Hepatocyte (in vitro differentiated cells): ENCODE data around the gene THSD7B. TPM values are rescaled to one million over a fixed set of nuclear protein-coding genes. Genes with fewer than 3 reads are reported as not detected.

Experiments used
- DNase-seq: peaks from one replicate; pipeline ENCODE4 v3.0.0-alpha.2; 2016; ENCODE audit warnings: low spot score
- H2AFZ ChIP-seq: fragments of 200-600 bp; sonication (generic); 2 replicates; pipeline ENCODE4 v1.6.0; 2016; ENCODE audit warnings: antibody characterized with exemption, mild to moderate bottlenecking
- H3K27ac ChIP-seq: fragments of 200-600 bp; sonication (generic); 2 replicates; pipeline ENCODE4 v1.5.1; 2016; ENCODE audit warnings: mild to moderate bottlenecking
- H3K27me3 ChIP-seq: fragments of 200-600 bp; sonication (generic); 2 replicates; pipeline ENCODE4 v1.6.1; 2016
- H3K36me3 ChIP-seq: fragments of 200-600 bp; sonication (generic); replicated peaks from 2 replicates; pipeline ENCODE4 v1.5.1; 2016; ENCODE audit warnings: low read depth; ENCODE audit not compliant: insufficient read depth
- H3K4me1 ChIP-seq: fragments of 200-600 bp; sonication (generic); 2 replicates; pipeline ENCODE4 v1.5.1; 2016; ENCODE audit warnings: mild to moderate bottlenecking, moderate library complexity; ENCODE audit not compliant: insufficient read depth
- H3K4me2 ChIP-seq: fragments of 200-600 bp; sonication (generic); 2 replicates; pipeline ENCODE4 v1.6.0; 2016
- H3K4me3 ChIP-seq: fragments of 200-600 bp; sonication (generic); 2 replicates; pipeline ENCODE4 v1.5.1; 2016; ENCODE audit warnings: mild to moderate bottlenecking
- H3K79me2 ChIP-seq: fragments of 200-600 bp; sonication (generic); 2 replicates; pipeline ENCODE4 v1.6.0; 2017; ENCODE audit warnings: mild to moderate bottlenecking
- H3K9me2 ChIP-seq: fragments of 200-600 bp; sonication (generic); replicated peaks from 2 replicates; pipeline ENCODE4 v1.6.0; 2017; ENCODE audit warnings: mild to moderate bottlenecking; ENCODE audit not compliant: insufficient read depth
- H3K9me3 ChIP-seq: fragments of 200-600 bp; sonication (generic); 2 replicates; pipeline ENCODE4 v1.5.1; 2016; ENCODE audit warnings: low read depth, mild to moderate bottlenecking
- H4K20me1 ChIP-seq: fragments of 200-600 bp; sonication (generic); 2 replicates; pipeline ENCODE4 v1.6.0; 2016; ENCODE audit warnings: mild to moderate bottlenecking; ENCODE audit not compliant: insufficient read depth, poor library complexity, severe bottlenecking
- EZH2 ChIP-seq: fragments of 200-600 bp; sonication (generic); IDR thresholded peaks from 2 replicates; pipeline ENCODE4 v1.6.1; 2016; ENCODE audit warnings: antibody characterized with exemption, mild to moderate bottlenecking, borderline replicate concordance
- EZH2phosphoT487 ChIP-seq: fragments of 200-600 bp; sonication (generic); IDR thresholded peaks from one replicate; pipeline ENCODE4 v1.6.1; 2018; ENCODE audit warnings: antibody characterized with exemption, mild to moderate bottlenecking, low read depth, moderate library complexity; ENCODE audit not compliant: unreplicated experiment, severe bottlenecking
- WGBS: methylation state at CpG from one replicate; pipeline ENCODE4 v1.1.6; 2016; ENCODE audit warnings: low lambda C conversion rate; ENCODE audit errors: missing lambda C conversion rate; 5-methylcytosine and 5-hydroxymethylcytosine counted together
- polyA plus RNA-seq: library from polyadenylated mRNA; unstranded; fragments of >200 nt; fragmentation: Nextera tagmentation; extraction: Ambion mirVana; gene quantifications from 2 replicates; pipeline ENCODE4 v1.2.1, GENCODE V29; 2016
- total RNA-seq: library from RNA; depleted of rRNA; stranded (reverse); fragments of >200 nt; gene quantifications from 2 replicates; pipeline ENCODE4 v1.2.3, GENCODE V29; 2014
- TF ChIP-seq, protein P1 (sequence below): fragments of 200-600 bp; sonication (generic); IDR thresholded peaks from 2 replicates; pipeline ENCODE4 v1.5.1; 2016; ENCODE audit warnings: antibody characterized with exemption, mild to moderate bottlenecking; ENCODE audit not compliant: poor library complexity

The THSD7B gene
- total and polyA plus RNA-seq, 2 experiments from 2014 or later, result 0.48 to 5.7 TPM

DNA sequence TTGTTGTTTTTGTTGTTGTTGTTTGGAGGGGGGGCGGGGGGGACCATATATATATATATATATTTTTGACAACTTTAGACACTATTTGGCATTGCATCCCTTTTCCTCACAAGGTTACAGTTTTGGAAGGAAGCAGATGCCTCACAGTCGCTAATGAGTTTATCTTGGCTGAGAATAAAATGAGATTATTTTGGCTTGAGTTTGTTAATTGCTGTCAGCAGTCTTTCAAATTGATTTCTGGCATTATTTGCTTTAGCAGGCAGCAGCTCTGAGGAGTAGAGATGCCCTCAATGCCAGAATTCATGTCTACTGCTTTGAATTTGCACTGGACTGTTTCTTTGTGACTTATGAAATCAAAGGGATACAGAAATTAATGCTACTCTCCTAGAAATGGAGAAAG, 603.8 kb downstream of the THSD7B start:
- H3K27me3 ChIP-seq, result no peaks in the 10 kb centered on the region
- 82% methylated on average over 2 of the region's 2 CpGs for WGBS

DNA sequence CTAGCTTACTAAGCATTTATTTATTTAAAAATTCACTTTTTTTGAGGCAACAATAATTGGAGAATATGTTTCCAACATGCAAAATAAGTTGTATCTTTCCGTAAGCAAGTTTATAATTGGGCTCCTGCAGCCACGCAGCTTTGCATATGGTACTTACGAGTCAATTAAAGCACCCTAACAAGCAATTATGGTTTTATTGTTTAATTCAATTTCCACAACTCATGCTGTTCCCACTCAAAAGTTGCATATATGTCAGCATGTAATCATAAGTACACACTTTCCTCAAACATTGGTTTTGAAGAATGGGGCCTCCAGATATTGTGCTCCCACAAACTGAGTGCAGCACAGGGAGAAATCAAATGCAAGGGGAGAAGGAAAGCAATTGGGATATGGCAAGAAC, 613.8 kb downstream of the THSD7B start:
- H3K27ac ChIP-seq, result no peak overlapping the region
- no peak for DNase-seq
- H3K9me3 ChIP-seq, result no peaks in the 10 kb centered on the region
- no peaks in the 10 kb centered on the region for H3K79me2 ChIP-seq
- no peak for TF ChIP-seq EZH2phosphoT487
- TF ChIP-seq, protein P1, sequence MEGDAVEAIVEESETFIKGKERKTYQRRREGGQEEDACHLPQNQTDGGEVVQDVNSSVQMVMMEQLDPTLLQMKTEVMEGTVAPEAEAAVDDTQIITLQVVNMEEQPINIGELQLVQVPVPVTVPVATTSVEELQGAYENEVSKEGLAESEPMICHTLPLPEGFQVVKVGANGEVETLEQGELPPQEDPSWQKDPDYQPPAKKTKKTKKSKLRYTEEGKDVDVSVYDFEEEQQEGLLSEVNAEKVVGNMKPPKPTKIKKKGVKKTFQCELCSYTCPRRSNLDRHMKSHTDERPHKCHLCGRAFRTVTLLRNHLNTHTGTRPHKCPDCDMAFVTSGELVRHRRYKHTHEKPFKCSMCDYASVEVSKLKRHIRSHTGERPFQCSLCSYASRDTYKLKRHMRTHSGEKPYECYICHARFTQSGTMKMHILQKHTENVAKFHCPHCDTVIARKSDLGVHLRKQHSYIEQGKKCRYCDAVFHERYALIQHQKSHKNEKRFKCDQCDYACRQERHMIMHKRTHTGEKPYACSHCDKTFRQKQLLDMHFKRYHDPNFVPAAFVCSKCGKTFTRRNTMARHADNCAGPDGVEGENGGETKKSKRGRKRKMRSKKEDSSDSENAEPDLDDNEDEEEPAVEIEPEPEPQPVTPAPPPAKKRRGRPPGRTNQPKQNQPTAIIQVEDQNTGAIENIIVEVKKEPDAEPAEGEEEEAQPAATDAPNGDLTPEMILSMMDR, result no peak
- TF ChIP-seq EZH2, result no peak
- H4K20me1 ChIP-seq, result no peaks in the 10 kb centered on the region
- H3K36me3 ChIP-seq, result no peaks in the 10 kb centered on the region
- no peak overlapping the region for H3K4me2 ChIP-seq
- H3K4me1 ChIP-seq, result no peaks in the 10 kb centered on the region
- H2AFZ ChIP-seq, result no peak overlapping the region
- no peak overlapping the region for H3K4me3 ChIP-seq
- H3K27me3 ChIP-seq, result no peaks in the 10 kb centered on the region
- H3K9me2 ChIP-seq, result no peaks in the 10 kb centered on the region
- WGBS, result 93% methylated on average over 3 of the region's 3 CpGs

More for the DNA sequence above, 603.8 kb downstream of the THSD7B start:
- H3K4me2 ChIP-seq, result no peak overlapping the region
- no peaks in the 10 kb centered on the region for H3K36me3 ChIP-seq
- no peaks in the 10 kb centered on the region for H3K9me3 ChIP-seq
- H3K79me2 ChIP-seq, result no peaks in the 10 kb centered on the region
- H4K20me1 ChIP-seq, result no peaks in the 10 kb centered on the region
- no peak overlapping the region for H3K27ac ChIP-seq
- no peaks in the 10 kb centered on the region for H3K4me1 ChIP-seq
- TF ChIP-seq EZH2 (no peak), EZH2phosphoT487 (no peak)
- TF ChIP-seq, protein P1, result no peak
- H2AFZ ChIP-seq, result no peak overlapping the region
- H3K4me3 ChIP-seq, result no peak overlapping the region
- DNase-seq, result no peak
- H3K9me2 ChIP-seq, result no peaks in the 10 kb centered on the region

GRCh38 chr2:137380610-137381009, 615.3 kb downstream of the THSD7B start:
- H3K4me2 ChIP-seq, result no peak overlapping the region
- no peak overlapping the region for H2AFZ ChIP-seq
- 77% methylated on average over 4 of the region's 4 CpGs for WGBS
- no peaks in the 10 kb centered on the region for H3K9me3 ChIP-seq
- TF ChIP-seq, protein P1, result no peak
- TF ChIP-seq EZH2, result no peak
- TF ChIP-seq EZH2phosphoT487, result no peak
- no peak overlapping the region for H3K27ac ChIP-seq
- DNase-seq, result no peak
- no peaks in the 10 kb centered on the region for H3K9me2 ChIP-seq
- no peaks in the 10 kb centered on the region for H3K4me1 ChIP-seq
- no peaks in the 10 kb centered on the region for H3K79me2 ChIP-seq
- no peaks in the 10 kb centered on the region for H3K36me3 ChIP-seq
- no peaks in the 10 kb centered on the region for H3K27me3 ChIP-seq
- H4K20me1 ChIP-seq, result no peaks in the 10 kb centered on the region
- H3K4me3 ChIP-seq, result no peak overlapping the region

DNA sequence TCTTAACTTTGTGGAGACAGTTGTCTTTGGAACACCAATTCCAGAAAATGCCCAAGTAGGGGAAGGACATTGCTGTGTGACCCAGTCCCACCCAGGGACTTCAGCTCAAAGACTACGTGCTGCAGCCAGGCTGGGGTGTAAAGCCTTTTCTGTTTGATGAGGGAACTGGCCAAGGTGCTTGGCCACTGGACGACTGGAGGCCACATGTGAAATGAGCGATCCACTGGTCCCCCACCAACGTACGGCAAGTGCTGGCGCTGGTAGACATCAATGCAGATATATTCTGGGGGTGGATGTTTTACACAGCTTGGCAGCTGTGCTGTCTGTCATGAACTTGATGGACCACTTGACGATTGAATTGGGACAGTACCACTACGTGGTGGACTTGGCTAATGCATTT, 616.4 kb downstream of the THSD7B start:
- no peaks in the 10 kb centered on the region for H4K20me1 ChIP-seq
- H3K79me2 ChIP-seq, result no peaks in the 10 kb centered on the region
- H3K27me3 ChIP-seq, result no peaks in the 10 kb centered on the region
- no peaks in the 10 kb centered on the region for H3K9me2 ChIP-seq
- H3K4me3 ChIP-seq, result no peak overlapping the region
- no peak overlapping the region for H2AFZ ChIP-seq
- 91% methylated on average over 8 of the region's 8 CpGs for WGBS
- no peaks in the 10 kb centered on the region for H3K4me1 ChIP-seq
- no peak for DNase-seq
- no peak overlapping the region for H3K27ac ChIP-seq
- no peak for TF ChIP-seq EZH2
- TF ChIP-seq EZH2phosphoT487, result no peak
- no peaks in the 10 kb centered on the region for H3K36me3 ChIP-seq
- H3K4me2 ChIP-seq, result no peak overlapping the region
- H3K9me3 ChIP-seq, result no peaks in the 10 kb centered on the region
